Retinal pigment epithelial cell (primary cell): ENCODE results near the gene DCTPP1.

ENCODE experiments used
- DNase-seq: peaks from one replicate; pipeline ENCODE4 v3.0.0-alpha.2; 2010; ENCODE audit warnings: low read depth
- H3K4me3 ChIP-seq: 2 replicates; pipeline ENCODE4 v1.5.1; 2011; ENCODE audit warnings: mild to moderate bottlenecking, low read length, control low read depth, moderate library complexity
- CTCF ChIP-seq: conservative IDR thresholded peaks from 2 replicates; pipeline ENCODE4 v1.5.1; 2011; ENCODE audit warnings: low read depth, low read length, control low read depth, inconsistent platforms

Gene DCTPP1

GRCh38 chr16:30437511-30438046, 7.7 kb upstream of the DCTPP1 start:
- no peak overlapping the region for H3K4me3 ChIP-seq
- no peak for TF ChIP-seq CTCF
- no peak for DNase-seq

DNA sequence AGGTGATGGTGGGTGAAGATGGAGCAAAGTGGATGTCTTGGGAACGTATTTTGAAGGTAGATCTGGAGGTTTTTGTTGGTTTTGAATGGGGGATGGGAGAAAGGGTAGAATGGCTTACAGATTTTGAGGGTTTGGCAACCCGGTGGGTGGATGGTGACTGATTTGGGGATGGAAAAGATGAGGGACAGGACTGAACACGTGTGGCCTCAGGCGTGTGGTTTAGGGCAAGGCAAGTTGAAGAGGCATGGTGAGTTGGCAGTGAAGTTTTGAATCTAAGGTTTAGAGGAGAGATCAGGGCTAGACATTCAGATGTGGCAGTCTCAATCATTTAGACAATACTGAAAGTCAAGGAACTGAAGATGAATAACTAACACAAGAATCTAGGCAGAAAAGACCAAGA, 5.0 kb upstream of the DCTPP1 start:
- no peak overlapping the region for H3K4me3 ChIP-seq
- DNase-seq: no peak
- TF ChIP-seq CTCF: no peak

DNA sequence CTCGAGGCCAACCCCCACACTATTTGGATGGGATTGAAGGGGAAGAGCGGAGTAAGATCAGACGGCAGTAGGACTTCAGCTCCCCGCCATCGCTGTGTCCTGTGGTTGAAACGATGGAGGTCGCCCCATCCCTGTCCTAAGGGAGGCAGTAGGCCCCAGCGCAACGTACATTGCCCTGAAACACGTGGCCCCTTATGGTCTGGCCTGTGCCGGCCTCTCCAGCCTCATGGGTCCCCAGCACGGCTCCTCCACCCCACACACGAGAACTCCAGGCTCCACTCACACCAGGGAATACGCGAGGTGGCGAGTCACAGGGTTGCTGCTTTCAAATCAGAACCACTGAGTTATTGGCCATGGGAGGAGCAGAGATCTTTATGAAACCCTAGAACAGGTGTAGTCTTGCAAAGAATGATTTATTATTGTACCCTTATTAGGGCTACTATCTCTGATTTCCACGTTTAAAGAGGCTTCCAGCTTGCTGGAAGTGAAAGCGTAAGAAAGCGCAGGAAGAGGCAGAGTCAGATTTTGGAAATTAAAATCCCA, 669 bp upstream of the DCTPP1 start:
- no peak for TF ChIP-seq CTCF
- H3K4me3 ChIP-seq: no peak overlapping the region
- DNase-seq: no peak

GRCh38 chr16:30429418-30429677, 482 bp downstream of the DCTPP1 start:
- DNase-seq: no peak
- H3K4me3 ChIP-seq: peak overlapping the region; percentile 68
- TF ChIP-seq CTCF: no peak

GRCh38 chr16:30428055-30428454, 1.8 kb downstream of the DCTPP1 start:
- DNase-seq: no peak
- TF ChIP-seq CTCF: no peak
- no peak overlapping the region for H3K4me3 ChIP-seq

DNA sequence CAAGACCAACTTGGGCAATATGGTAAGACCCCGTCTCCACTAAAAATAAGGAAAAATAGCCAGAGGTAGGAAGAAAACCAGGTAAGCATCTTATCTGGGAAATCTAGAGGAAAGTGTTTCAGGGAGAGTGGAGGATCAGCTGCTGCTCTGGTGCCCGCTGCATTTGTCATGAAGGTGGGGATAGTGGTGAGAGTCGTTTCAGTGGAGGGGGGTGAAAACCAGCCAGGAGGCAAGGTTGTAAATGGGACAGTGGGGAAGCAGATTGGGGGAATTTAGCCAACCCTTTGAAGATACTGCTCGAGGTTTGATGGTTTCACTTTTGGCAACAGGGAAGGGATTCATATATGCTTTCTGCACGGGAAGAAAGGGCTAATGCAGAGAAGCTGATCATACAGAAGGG, 8.8 kb downstream of the DCTPP1 start:
- no peak for DNase-seq
- TF ChIP-seq CTCF: no peak
- H3K4me3 ChIP-seq: no peak overlapping the region

GRCh38 chr16:30418350-30419181, 11.3 kb downstream of the DCTPP1 start:
- peak; percentile 19 for TF ChIP-seq CTCF
- peak overlapping the region; percentile 43 for H3K4me3 ChIP-seq
- DNase-seq: no peak
